ENCODE data around the gene SAMD3.
"Not testable (repeated sequence)": the region's sequence is repeated elsewhere in the genome, so short reads cannot be mapped to it uniquely, and the experiment has no call there.

The SAMD3 gene

GRCh38 chr6:130216620-130217019 is 6.1 kb downstream of the SAMD3 start:
- intact Hi-C loops (cut with DNase I), result no loop called here
- DNase-seq, result no peak

GRCh38 chr6:130215526-130215925 is 7.2 kb downstream of the SAMD3 start:
- intact Hi-C loops (cut with DNase I), result no loop called here
- no peak for DNase-seq

GRCh38 chr6:130212215-130212874 is 10.4 kb downstream of the SAMD3 start:
- intact Hi-C loops (cut with DNase I), result no loop called here
- DNase-seq, result no peak

GRCh38 chr6:130211691-130212090 is 11.1 kb downstream of the SAMD3 start:
- intact Hi-C loops (cut with DNase I), result no loop called here
- no peak for DNase-seq

GRCh38 chr6:130207979-130208649 is 14.6 kb downstream of the SAMD3 start:
- DNase-seq, result no peak
- intact Hi-C loops (cut with DNase I), result no loop called here

GRCh38 chr6:130206479-130206878 is 16.3 kb downstream of the SAMD3 start:
- no peak for DNase-seq
- intact Hi-C loops (cut with DNase I), result no loop called here

GRCh38 chr6:130204322-130204721 is 18.4 kb downstream of the SAMD3 start:
- no peak for DNase-seq
- intact Hi-C loops (cut with DNase I), result no loop called here

GRCh38 chr6:130203370-130203769 is 19.4 kb downstream of the SAMD3 start:
- intact Hi-C loops (cut with DNase I), result no loop called here
- DNase-seq, result no peak

- intact Hi-C loops (cut with DNase I), result no loop called here
- no peak for DNase-seq
Observed at GRCh38 chr6:130202782-130203181, 20.0 kb downstream of the SAMD3 start.

- no peak for DNase-seq
- intact Hi-C loops (cut with DNase I), result no loop called here
Observed at GRCh38 chr6:130200020-130200419, 22.7 kb downstream of the SAMD3 start.

GRCh38 chr6:130198483-130199035 is 24.2 kb downstream of the SAMD3 start:
- intact Hi-C loops (cut with DNase I), result no loop called here
- DNase-seq, result no peak

GRCh38 chr6:130197816-130198482 is 24.8 kb downstream of the SAMD3 start:
- DNase-seq; intact Hi-C loops (cut with DNase I): not testable (repeated sequence)

- intact Hi-C loops (cut with DNase I); DNase-seq: not testable (repeated sequence)
Observed at GRCh38 chr6:130194434-130194833, 28.3 kb downstream of the SAMD3 start.

- intact Hi-C loops (cut with DNase I), result no loop called here
- no peak for DNase-seq
Observed at GRCh38 chr6:130190701-130191690, 31.8 kb downstream of the SAMD3 start.

GRCh38 chr6:130189531-130190397 is 33.0 kb downstream of the SAMD3 start:
- intact Hi-C loops (cut with DNase I), result no loop called here
- DNase-seq, result no peak

- intact Hi-C loops (cut with DNase I), result no loop called here
- DNase-seq, result no peak
Observed at GRCh38 chr6:130188207-130188899, 34.4 kb downstream of the SAMD3 start.
